ENCODE data around the gene RGS5. TPM values are rescaled to one million over a fixed set of nuclear protein-coding genes. Genes with fewer than 3 reads are reported as not detected.

RGS5 gene
- total RNA-seq, 3 donors from 2014 or later (not counting 1 experiment from before 2014, with no cell fraction given) = 0.12 to 0.30 (median 0.14) TPM

DNA sequence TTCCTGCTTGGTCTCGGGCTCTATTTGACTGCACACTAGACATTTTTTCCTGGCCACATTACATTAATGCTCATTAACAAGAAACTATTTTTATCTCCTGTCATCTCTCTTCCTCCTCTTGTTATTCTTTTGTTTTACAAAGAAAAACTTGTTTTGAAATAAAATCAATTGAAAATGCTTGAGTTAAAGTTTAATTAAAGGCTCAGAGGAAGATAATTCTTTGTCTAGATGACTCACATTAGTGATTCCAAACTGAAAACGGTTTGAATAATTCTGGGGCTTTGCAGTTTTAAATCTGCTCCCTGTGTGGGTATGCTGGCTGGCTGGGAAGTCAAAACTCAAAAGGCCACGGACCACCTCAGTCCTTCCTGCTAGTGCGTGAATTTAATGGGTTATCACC is 29.6 kb downstream of the RGS5 start:
- no peak overlapping the region for H3K27ac Mint-ChIP-seq
- H3K9me3 Mint-ChIP-seq = no peaks in the 10 kb centered on the region
- H3K27me3 Mint-ChIP-seq (ENCODE audit: low read depth in 2 of 2) = peaks cover 6 to 19% of the 10 kb centered on the region in 2 donors
- ATAC-seq (no peak), DNase-seq (no peak)
- no peaks in the 10 kb centered on the region for H3K9me3 ChIP-seq (ENCODE audit: control insufficient read depth, insufficient read depth, low read length)
- 84% methylated on average over 4 of the region's 4 CpGs for WGBS (ENCODE audit: insufficient coverage)
- H3K4me1 Mint-ChIP-seq = no peaks in the 10 kb centered on the region
- H3K4me3 ChIP-seq (ENCODE audit: low read length) = no peak overlapping the region
- no peak overlapping the region for H3K27ac ChIP-seq (ENCODE audit: low read length)
- no peaks in the 10 kb centered on the region for H3K4me1 ChIP-seq (ENCODE audit: control insufficient read depth, insufficient read depth, low read length)
- H3K4me3 Mint-ChIP-seq = no peak overlapping the region
- H3K27me3 ChIP-seq (ENCODE audit: control insufficient read depth, insufficient read depth, low read length) = no peaks in the 10 kb centered on the region
- TF ChIP-seq, protein P1, sequence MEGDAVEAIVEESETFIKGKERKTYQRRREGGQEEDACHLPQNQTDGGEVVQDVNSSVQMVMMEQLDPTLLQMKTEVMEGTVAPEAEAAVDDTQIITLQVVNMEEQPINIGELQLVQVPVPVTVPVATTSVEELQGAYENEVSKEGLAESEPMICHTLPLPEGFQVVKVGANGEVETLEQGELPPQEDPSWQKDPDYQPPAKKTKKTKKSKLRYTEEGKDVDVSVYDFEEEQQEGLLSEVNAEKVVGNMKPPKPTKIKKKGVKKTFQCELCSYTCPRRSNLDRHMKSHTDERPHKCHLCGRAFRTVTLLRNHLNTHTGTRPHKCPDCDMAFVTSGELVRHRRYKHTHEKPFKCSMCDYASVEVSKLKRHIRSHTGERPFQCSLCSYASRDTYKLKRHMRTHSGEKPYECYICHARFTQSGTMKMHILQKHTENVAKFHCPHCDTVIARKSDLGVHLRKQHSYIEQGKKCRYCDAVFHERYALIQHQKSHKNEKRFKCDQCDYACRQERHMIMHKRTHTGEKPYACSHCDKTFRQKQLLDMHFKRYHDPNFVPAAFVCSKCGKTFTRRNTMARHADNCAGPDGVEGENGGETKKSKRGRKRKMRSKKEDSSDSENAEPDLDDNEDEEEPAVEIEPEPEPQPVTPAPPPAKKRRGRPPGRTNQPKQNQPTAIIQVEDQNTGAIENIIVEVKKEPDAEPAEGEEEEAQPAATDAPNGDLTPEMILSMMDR (IDR thresholded peaks at IDR 0.05) = no peak
- intact Hi-C loops (cut with micrococcal nuclease) = loop anchor here (5.0 kb wide), 1 partner anchor 326 kb away; no protein-coding TSS in a partner anchor
- no peaks in the 10 kb centered on the region for H3K36me3 Mint-ChIP-seq
- no peaks in the 10 kb centered on the region for H3K36me3 ChIP-seq (ENCODE audit: control insufficient read depth, insufficient read depth, low read length)

DNA sequence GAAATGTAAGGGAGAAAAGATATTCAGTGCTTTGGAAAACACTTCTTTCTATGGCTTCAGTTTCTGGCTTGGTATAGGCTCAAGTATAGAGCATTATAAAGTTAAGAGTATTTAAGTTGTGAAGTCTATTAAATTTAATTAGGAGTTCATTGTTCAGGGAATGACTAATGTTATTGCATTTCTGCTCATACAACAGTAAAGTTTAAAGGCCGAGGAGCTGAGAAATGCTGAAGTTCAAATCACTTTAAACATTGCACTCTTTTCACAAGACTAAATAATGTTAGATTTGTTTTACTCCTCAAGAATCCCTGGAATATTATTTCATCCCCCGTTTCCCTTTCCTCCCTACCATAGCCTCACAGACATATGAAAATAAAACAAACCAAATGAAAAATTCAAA is 30.1 kb downstream of the RGS5 start:
- 90% methylated on average over 2 of the region's 2 CpGs for WGBS (ENCODE audit: insufficient coverage)
- no peak for ATAC-seq
- TF ChIP-seq, protein P1 (IDR thresholded peaks at IDR 0.05) = no peak
- H3K9me3 ChIP-seq (ENCODE audit: control insufficient read depth, insufficient read depth, low read length) = no peaks in the 10 kb centered on the region
- Mint-ChIP-seq H3K36me3 (no peaks in the 10 kb centered on the region), H3K27ac (no peak overlapping the region), H3K4me1 (no peaks in the 10 kb centered on the region), H3K9me3 (no peaks in the 10 kb centered on the region), H3K27me3 (ENCODE audit: low read depth in 2 of 2) (peaks cover 6 to 19% of the 10 kb centered on the region in 2 donors), H3K4me3 (no peak overlapping the region)
- intact Hi-C loops (cut with micrococcal nuclease) = loop anchor here (5.0 kb wide), 1 partner anchor 325 kb away; no protein-coding TSS in a partner anchor
- H3K36me3 ChIP-seq (ENCODE audit: control insufficient read depth, insufficient read depth, low read length) = no peaks in the 10 kb centered on the region
- no peaks in the 10 kb centered on the region for H3K27me3 ChIP-seq (ENCODE audit: control insufficient read depth, insufficient read depth, low read length)
- no peak overlapping the region for H3K27ac ChIP-seq (ENCODE audit: low read length)
- no peak overlapping the region for H3K4me3 ChIP-seq (ENCODE audit: low read length)
- DNase-seq = no peak
- no peaks in the 10 kb centered on the region for H3K4me1 ChIP-seq (ENCODE audit: control insufficient read depth, insufficient read depth, low read length)

DNA sequence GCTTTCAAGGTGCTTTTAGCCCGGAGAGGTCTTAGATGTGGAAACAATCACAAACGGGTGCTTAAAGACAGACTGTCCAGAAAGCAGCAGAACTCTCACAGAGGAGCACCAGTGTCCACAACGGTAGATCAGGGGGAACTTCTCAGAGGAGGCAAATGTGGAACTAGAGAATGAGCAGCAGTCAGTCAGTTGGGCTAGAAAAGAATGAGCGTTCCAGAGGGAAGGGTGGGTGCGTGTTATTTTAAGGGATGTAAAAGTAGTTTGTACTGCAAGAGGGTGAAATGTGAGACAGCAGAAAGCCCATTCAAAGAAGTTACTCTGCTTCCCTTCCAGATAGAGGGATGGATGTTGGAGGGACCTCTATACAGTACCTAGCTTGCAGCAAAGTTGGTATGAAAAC is 30.9 kb downstream of the RGS5 start:
- ATAC-seq (no peak), DNase-seq (no peak)
- H3K36me3 ChIP-seq (ENCODE audit: control insufficient read depth, insufficient read depth, low read length) = no peaks in the 10 kb centered on the region
- Mint-ChIP-seq H3K27ac (no peak overlapping the region), H3K4me3 (no peak overlapping the region), H3K27me3 (ENCODE audit: low read depth in 2 of 2) (peaks cover 6 to 19% of the 10 kb centered on the region in 2 donors), H3K9me3 (no peaks in the 10 kb centered on the region), H3K4me1 (no peaks in the 10 kb centered on the region), H3K36me3 (no peaks in the 10 kb centered on the region)
- TF ChIP-seq, protein P1 (IDR thresholded peaks at IDR 0.05) = no peak
- no peaks in the 10 kb centered on the region for H3K27me3 ChIP-seq (ENCODE audit: control insufficient read depth, insufficient read depth, low read length)
- H3K27ac ChIP-seq (ENCODE audit: low read length) = no peak overlapping the region
- H3K9me3 ChIP-seq (ENCODE audit: control insufficient read depth, insufficient read depth, low read length) = no peaks in the 10 kb centered on the region
- no peaks in the 10 kb centered on the region for H3K4me1 ChIP-seq (ENCODE audit: control insufficient read depth, insufficient read depth, low read length)
- intact Hi-C loops (cut with micrococcal nuclease) = loop anchor here (5.0 kb wide), 1 partner anchor 325 kb away; no protein-coding TSS in a partner anchor
- 67% methylated on average over 5 of the region's 5 CpGs for WGBS (ENCODE audit: insufficient coverage)
- no peak overlapping the region for H3K4me3 ChIP-seq (ENCODE audit: low read length)
